Caco-2 (cell line): ENCODE measurements around the gene SPSB4. TPM values are rescaled to one million over a fixed set of nuclear protein-coding genes. Genes with fewer than 3 reads are reported as not detected.

Experiments used
- BruUV-seq: library from RNA; stranded (reverse); fragments of 400-500 nt; replicated peaks from 2 replicates; lab custom pipeline; 2021; lab: Mats Ljungman, UMichigan
- CTCF ChIA-PET: fragments of 300-600 bp; sonication (Branson Sonifier 250); formaldehyde crosslinking; loops from one replicate; lab custom pipeline; 2022; ENCODE audit warnings: antibody characterized with exemption; lab: Charles Lee
- POLR2A ChIA-PET: fragments of 300-600 bp; sonication (Branson Sonifier 250); formaldehyde crosslinking; loops from one replicate; lab custom pipeline; 2022; ENCODE audit warnings: antibody characterized with exemption; lab: Charles Lee
- DNase-seq, 2 experiments: peaks; one replicate each; pipeline versions ENCODE4 v3.0.0 to v3.0.0-alpha.2; 2020 to 2022
- H3K27me3 ChIP-seq: replicated peaks from 2 replicates; pipeline ENCODE4 v1.6.0; 2011; ENCODE audit warnings: low read length; ENCODE audit not compliant: control insufficient read depth, insufficient read depth
- H3K36me3 ChIP-seq: 2 replicates; pipeline ENCODE4 v1.5.1; 2011; ENCODE audit warnings: low read length; ENCODE audit not compliant: control insufficient read depth, insufficient read depth
- H3K4me1 ChIP-seq: fragments of 250-450 bp; sonication (Bioruptor Pico); 2 replicates; pipeline ENCODE4 v1.5.1; 2020; ENCODE audit warnings: mild to moderate bottlenecking
- H3K4me3 ChIP-seq: 2 replicates; pipeline ENCODE4 v1.5.1; 2011; ENCODE audit warnings: low read depth, mild to moderate bottlenecking, control low read depth, low read length
- H3K9me3 ChIP-seq: fragments of 250-450 bp; sonication (Bioruptor Pico); 2 replicates; pipeline ENCODE4 v1.5.1; 2020; ENCODE audit warnings: mild to moderate bottlenecking, moderate library complexity
- H3K27ac Mint-ChIP-seq: one replicate; pipeline ENCODE4 v1.8.0; 2022; ENCODE audit warnings: mixed read lengths; ENCODE audit not compliant: unreplicated experiment
- H3K27me3 Mint-ChIP-seq: one replicate; pipeline ENCODE4 v1.8.0; 2022; ENCODE audit warnings: mixed read lengths; ENCODE audit not compliant: insufficient read depth, unreplicated experiment
- H3K36me3 Mint-ChIP-seq: one replicate; pipeline ENCODE4 v1.8.0; 2022; ENCODE audit warnings: mild to moderate bottlenecking, mixed read lengths; ENCODE audit not compliant: insufficient read depth, unreplicated experiment
- H3K4me1 Mint-ChIP-seq: one replicate; pipeline ENCODE4 v1.8.0; 2022; ENCODE audit warnings: low read depth, mixed read lengths; ENCODE audit not compliant: unreplicated experiment
- H3K4me3 Mint-ChIP-seq: one replicate; pipeline ENCODE4 v1.8.0; 2022; ENCODE audit warnings: mild to moderate bottlenecking, moderate library complexity, mixed read lengths; ENCODE audit not compliant: unreplicated experiment
- H3K9me3 Mint-ChIP-seq: one replicate; pipeline ENCODE4 v1.8.0; 2022; ENCODE audit warnings: mixed read lengths; ENCODE audit not compliant: unreplicated experiment
- CTCF ChIP-seq, 2 experiments: fragments of 200-600 bp in 1 of 2; IDR thresholded peaks; 1 replicate in 1 of 2; 2 replicates in 1 of 2; pipeline versions ENCODE4 v1.5.1 to v1.8.0; 2011 to 2022; ENCODE audit warnings: antibody characterized with exemption in 1 of 2, control low read depth in 1 of 2, inconsistent platforms in 1 of 2, low read depth in 1 of 2, low read length in 1 of 2, mild to moderate bottlenecking in 1 of 2, moderate library complexity in 1 of 2; ENCODE audit not compliant: insufficient read depth in 1 of 2, severe bottlenecking in 1 of 2, unreplicated experiment in 1 of 2
- intact Hi-C: fragments of 100-400 bp; cut with micrococcal nuclease; formaldehyde crosslinking; loops from one replicate; pipeline ENCODE4 v1.10.0; 2022; ENCODE audit not compliant: unreplicated experiment
- total RNA-seq: library from RNA; stranded (reverse); gene quantifications from 2 replicates; pipeline ENCODE4 v1.2.3, GENCODE V29; 2022

The SPSB4 gene
- total RNA-seq, 1 experiment from 2014 or later, result not detected

DNA sequence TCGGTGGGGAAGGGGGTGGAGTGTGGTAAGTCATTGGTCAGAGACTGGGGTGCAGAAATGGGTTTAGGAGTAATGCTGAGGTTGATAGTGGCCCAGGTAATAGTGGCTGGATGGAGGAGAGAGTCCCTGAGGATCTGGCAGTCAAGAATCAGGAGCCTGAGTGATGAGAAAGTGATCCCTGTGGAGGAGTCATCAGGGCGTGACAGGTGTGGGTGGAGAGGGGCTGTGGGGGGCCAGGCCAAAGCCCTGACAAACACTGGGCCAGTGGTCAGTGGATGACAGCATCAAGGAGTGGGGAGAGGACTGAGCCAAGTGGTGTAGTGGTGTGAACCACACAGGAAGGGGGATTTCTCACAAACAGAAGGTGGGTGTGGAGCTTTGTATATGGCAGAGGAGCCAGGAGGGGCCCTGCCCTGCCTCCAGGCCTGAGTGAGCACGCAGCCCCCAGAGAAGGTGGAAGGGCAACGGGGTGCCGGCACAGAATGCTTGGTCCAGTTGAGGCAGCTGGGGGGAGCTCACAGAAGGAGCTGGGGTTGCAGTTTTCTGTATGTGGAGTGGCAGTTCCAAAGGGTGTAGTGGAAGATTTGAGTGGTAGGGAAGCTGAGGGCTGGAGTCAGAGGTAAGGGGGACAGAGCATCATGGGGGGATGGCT, 77.1 kb downstream of the SPSB4 start:
- Mint-ChIP-seq H3K4me3 (no peak overlapping the region), H3K36me3 (no peaks in the 10 kb centered on the region), H3K27ac (no peak overlapping the region), H3K27me3 (peaks cover 10% of the 10 kb centered on the region), H3K9me3 (no peaks in the 10 kb centered on the region), H3K4me1 (no peaks in the 10 kb centered on the region)
- BruUV-seq, result no TSS peak
- Histone ChIP-seq H3K4me3 (no peak overlapping the region), H3K9me3 (no peaks in the 10 kb centered on the region), H3K36me3 (no peaks in the 10 kb centered on the region), H3K27me3 (no peaks in the 10 kb centered on the region; the same call in 1 of the 2 replicates), H3K4me1 (no peaks in the 10 kb centered on the region)
- ChIA-PET CTCF (interaction anchor here (0.6 kb wide), 1 partner anchor 105 kb away, joined by 5 read pairs; no protein-coding TSS in a partner anchor), POLR2A (no interaction called here)
- no peak for TF ChIP-seq CTCF (IDR thresholded peaks at IDR 0.05; ENCODE audit: insufficient read depth in 1 of 2, low read depth in 1 of 2, low read length in 1 of 2, severe bottlenecking in 1 of 2, unreplicated experiment in 1 of 2)
- intact Hi-C loops, result no loop called here
- no peak for DNase-seq

DNA sequence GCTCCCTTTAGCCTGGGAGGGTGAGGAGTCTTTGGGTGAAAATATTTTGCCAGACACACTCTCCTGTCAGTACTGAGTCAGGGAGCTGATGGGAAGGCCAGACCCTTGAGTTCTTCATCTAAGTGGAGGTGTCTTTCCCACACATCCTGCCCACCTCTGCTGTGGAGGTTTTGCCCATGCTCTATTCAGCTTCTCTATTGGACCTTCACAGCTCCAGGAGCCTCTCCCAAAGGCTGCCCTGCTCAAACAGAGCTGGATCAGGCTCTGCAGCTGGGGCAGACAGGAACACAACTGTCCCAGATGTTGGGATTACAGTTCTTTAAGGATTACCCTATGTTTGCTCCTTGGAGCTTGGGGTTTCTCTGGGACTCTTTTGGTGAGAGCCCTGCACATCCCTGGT, 77.9 kb downstream of the SPSB4 start:
- no peak for TF ChIP-seq CTCF (IDR thresholded peaks at IDR 0.05; ENCODE audit: insufficient read depth in 1 of 2, low read depth in 1 of 2, low read length in 1 of 2, severe bottlenecking in 1 of 2, unreplicated experiment in 1 of 2)
- Histone ChIP-seq H3K9me3 (0 out of 2 replicates have a peak, but pooled peaks cover 2% of the 10 kb centered on the region), H3K27me3 (no peaks in the 10 kb centered on the region; the same call in 1 of the 2 replicates), H3K36me3 (no peaks in the 10 kb centered on the region), H3K4me1 (no peaks in the 10 kb centered on the region), H3K4me3 (no peak overlapping the region)
- Mint-ChIP-seq H3K27ac (no peak overlapping the region), H3K4me3 (no peak overlapping the region), H3K4me1 (no peaks in the 10 kb centered on the region), H3K9me3 (no peaks in the 10 kb centered on the region), H3K36me3 (no peaks in the 10 kb centered on the region), H3K27me3 (peaks cover 9% of the 10 kb centered on the region)
- intact Hi-C loops, result no loop called here
- ChIA-PET POLR2A (no interaction called here), CTCF (no interaction called here)
- DNase-seq, result no peak
- no TSS peak for BruUV-seq

DNA sequence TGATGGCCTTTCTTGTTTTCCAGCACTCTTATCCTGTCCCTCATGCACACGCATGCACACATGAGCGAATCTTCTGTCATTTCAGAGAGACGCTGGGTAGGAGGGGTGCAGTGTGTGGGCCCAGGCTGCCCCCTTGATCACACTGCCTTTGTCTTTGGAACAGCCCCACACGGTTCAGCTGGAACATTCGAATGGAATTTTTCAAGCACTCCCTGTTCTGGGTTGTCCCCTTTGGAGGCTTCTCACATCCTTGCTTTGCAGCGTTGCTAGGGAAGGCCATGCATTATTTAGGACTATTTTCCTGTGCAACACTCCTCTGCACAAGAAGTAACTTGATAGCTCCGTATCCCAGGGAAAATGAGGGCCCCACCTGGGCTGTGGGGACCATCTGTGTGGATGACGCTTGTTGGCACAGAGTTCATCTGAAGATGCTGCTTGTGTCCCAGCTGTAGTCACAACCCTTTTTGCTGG, 78.4 kb downstream of the SPSB4 start:
- no peak for TF ChIP-seq CTCF (IDR thresholded peaks at IDR 0.05; ENCODE audit: insufficient read depth in 1 of 2, low read depth in 1 of 2, low read length in 1 of 2, severe bottlenecking in 1 of 2, unreplicated experiment in 1 of 2)
- H3K36me3 ChIP-seq, result no peaks in the 10 kb centered on the region
- H3K4me1 ChIP-seq, result no peaks in the 10 kb centered on the region
- DNase-seq, result no peak
- Mint-ChIP-seq H3K9me3 (no peaks in the 10 kb centered on the region), H3K27me3 (peaks cover 4% of the 10 kb centered on the region), H3K4me3 (no peak overlapping the region), H3K4me1 (no peaks in the 10 kb centered on the region), H3K27ac (no peak overlapping the region), H3K36me3 (no peaks in the 10 kb centered on the region)
- no peaks in the 10 kb centered on the region; the same call in 1 of the 2 replicates for H3K27me3 ChIP-seq
- intact Hi-C loops, result no loop called here
- POLR2A ChIA-PET, result no interaction called here
- no TSS peak for BruUV-seq
- H3K4me3 ChIP-seq, result no peak overlapping the region
- H3K9me3 ChIP-seq, result 0 out of 2 replicates have a peak, but pooled peaks cover 2% of the 10 kb centered on the region
- CTCF ChIA-PET, result no interaction called here
